Mammary epithelial cell (primary cell): Measurements from ENCODE around the gene AIDA.

Experiments used
- CTCF ChIP-seq, 2 donors: IDR thresholded peaks in 1 of 2; conservative IDR thresholded peaks in 1 of 2; 2 replicates each; pipeline ENCODE4 v1.5.1; 2011 to 2012; ENCODE audit warnings: inconsistent platforms in 2 of 2, low read length in 2 of 2, mild to moderate bottlenecking in 2 of 2, control low read depth in 1 of 2, low read depth in 1 of 2; ENCODE audit not compliant: insufficient read depth in 1 of 2; ENCODE audit errors: extremely low read depth in 1 of 2
- EZH2 ChIP-seq: IDR thresholded peaks from 2 replicates; pipeline ENCODE4 v1.6.1; 2012; ENCODE audit warnings: low read length, inconsistent platforms, borderline replicate concordance

DNA sequence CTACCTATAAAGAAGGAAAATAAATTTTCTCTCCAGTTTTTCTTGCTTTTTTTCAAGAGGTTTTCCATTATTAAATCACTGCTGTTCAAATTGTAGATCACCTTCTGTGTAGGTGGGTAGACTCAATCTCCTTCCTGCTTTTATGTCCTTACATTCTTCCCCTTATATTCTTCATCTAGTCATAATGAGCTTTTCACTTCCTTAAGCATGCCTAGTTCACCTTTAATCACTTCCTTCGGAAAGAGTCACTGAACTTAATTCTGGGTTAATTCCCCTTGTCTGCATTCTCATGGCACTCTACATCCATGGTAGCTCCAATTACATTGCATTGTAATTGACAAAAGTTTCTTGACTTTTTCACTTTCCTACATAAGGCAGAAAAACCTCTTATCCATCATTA, 18.6 kb upstream of the AIDA start:
- TF ChIP-seq CTCF (conservative IDR thresholded peaks at IDR 0.05 in 1 of 2, IDR thresholded peaks at IDR 0.05 in 1 of 2; ENCODE audit: extremely low read depth in 1 of 2, insufficient read depth in 1 of 2, low read depth in 1 of 2, low read length in 2 of 2) (no peak), EZH2 (no peak)
